Measurements from ENCODE around the gene TEX11. TPM values are rescaled to one million over a fixed set of nuclear protein-coding genes. Genes with fewer than 3 reads are reported as not detected.

TEX11 gene
- total and polyA plus RNA-seq, 2 of the 13 experiments (the other 11 are each of a cell fraction or from before 2014, with no cell fraction given): not detected

DNA sequence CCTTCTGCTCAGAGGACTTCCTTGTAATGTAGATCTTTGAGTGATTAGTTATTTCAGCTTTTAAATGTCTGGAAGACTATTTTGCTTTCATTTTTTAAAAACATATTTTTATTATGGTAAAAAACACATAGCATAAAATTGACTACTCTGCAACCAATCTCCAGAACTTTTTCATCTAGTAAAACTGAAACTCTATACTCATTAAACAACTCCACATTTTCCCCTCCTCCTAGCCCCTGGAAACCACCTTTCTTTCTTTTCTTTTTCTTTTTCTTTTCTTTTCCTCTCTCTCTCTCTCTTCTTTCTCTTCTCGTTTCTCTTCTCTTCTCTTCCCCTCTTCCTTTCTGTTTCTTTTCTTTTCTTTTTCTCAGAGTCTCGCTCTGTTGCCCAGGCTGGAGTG lies 233.2 kb downstream of the TEX11 start:
- ATAC-seq: no peak
- ChIA-PET CTCF (ENCODE audit: low intra/inter-chr PET ratio, low total read pairs) (no interaction called here), POLR2A (no interaction called here)
- no peaks in the 10 kb centered on the region for H4K20me1 ChIP-seq (ENCODE audit: insufficient read depth, low read length)
- 0% methylated on average over 2 of the region's 2 CpGs for WGBS (ENCODE audit: low lambda C conversion rate)
- DNase-seq (ENCODE audit: low spot score): no peak
- H3K27ac ChIP-seq (ENCODE audit: extremely low read length, insufficient read depth, low read length): no peak overlapping the region
- no peak overlapping the region for H3K4me3 ChIP-seq (replicated peaks in 1 of 3; ENCODE audit: insufficient read depth in 1 of 3, low read depth in 2 of 3, low read length in 3 of 3)
- in situ Hi-C loops (cut with HindIII; ENCODE audit: extremely low pct_ligation_motif_present, low pct_unique_long_range_greater_than_20kb) (no loop called here), intact Hi-C loops (cut with micrococcal nuclease; ENCODE audit: unreplicated experiment) (no loop called here)
- H2AFZ ChIP-seq (ENCODE audit: low read length): no peak overlapping the region
- H3K4me2 ChIP-seq (ENCODE audit: low read depth, low read length): no peak overlapping the region
- no peak overlapping the region for H3K9ac ChIP-seq (ENCODE audit: insufficient read depth, low read depth, low read length)
- no peaks in the 10 kb centered on the region for H3K9me3 ChIP-seq (ENCODE audit: low read length)
- no TSS peak for BruUV-seq (replicated peaks)
- no peaks in the 10 kb centered on the region for H3K79me2 ChIP-seq (ENCODE audit: insufficient read depth, low read length)
- FAIRE-seq: no peak
- no peaks in the 10 kb centered on the region for H3K27me3 ChIP-seq (ENCODE audit: control insufficient read depth in 1 of 2, insufficient read depth in 2 of 2, low read length in 2 of 2)
- H3K36me3 ChIP-seq (replicated peaks in 1 of 2; ENCODE audit: control insufficient read depth in 1 of 2, insufficient read depth in 2 of 2, low read length in 2 of 2): no peaks in the 10 kb centered on the region
- H3K4me1 ChIP-seq (ENCODE audit: insufficient read depth, low read length): no peaks in the 10 kb centered on the region
- TF ChIP-seq CBFB (CRISPR knock-in tag; IDR thresholded peaks at IDR 0.05) (no peak), FOXO1 (CRISPR knock-in tag; IDR thresholded peaks at IDR 0.05) (no peak), NCOA5 (CRISPR knock-in tag; IDR thresholded peaks at IDR 0.05) (no peak), ZMAT3 (CRISPR knock-in tag; conservative IDR thresholded peaks at IDR 0.05) (no peak), KDM6A (CRISPR knock-in tag; IDR thresholded peaks at IDR 0.05; ENCODE audit: low read depth) (no peak), ZNF720 (CRISPR knock-in tag; IDR thresholded peaks at IDR 0.05) (no peak), ZNF780A (CRISPR knock-in tag; IDR thresholded peaks at IDR 0.05) (no peak), ZNF790 (CRISPR knock-in tag; IDR thresholded peaks at IDR 0.05; ENCODE audit: borderline replicate concordance) (no peak), EZH2 (conservative IDR thresholded peaks at IDR 0.05; ENCODE audit: low read depth, low read length) (no peak), TBX2 (CRISPR knock-in tag; IDR thresholded peaks at IDR 0.05; ENCODE audit: borderline replicate concordance) (no peak)
- TF ChIP-seq, protein P1, sequence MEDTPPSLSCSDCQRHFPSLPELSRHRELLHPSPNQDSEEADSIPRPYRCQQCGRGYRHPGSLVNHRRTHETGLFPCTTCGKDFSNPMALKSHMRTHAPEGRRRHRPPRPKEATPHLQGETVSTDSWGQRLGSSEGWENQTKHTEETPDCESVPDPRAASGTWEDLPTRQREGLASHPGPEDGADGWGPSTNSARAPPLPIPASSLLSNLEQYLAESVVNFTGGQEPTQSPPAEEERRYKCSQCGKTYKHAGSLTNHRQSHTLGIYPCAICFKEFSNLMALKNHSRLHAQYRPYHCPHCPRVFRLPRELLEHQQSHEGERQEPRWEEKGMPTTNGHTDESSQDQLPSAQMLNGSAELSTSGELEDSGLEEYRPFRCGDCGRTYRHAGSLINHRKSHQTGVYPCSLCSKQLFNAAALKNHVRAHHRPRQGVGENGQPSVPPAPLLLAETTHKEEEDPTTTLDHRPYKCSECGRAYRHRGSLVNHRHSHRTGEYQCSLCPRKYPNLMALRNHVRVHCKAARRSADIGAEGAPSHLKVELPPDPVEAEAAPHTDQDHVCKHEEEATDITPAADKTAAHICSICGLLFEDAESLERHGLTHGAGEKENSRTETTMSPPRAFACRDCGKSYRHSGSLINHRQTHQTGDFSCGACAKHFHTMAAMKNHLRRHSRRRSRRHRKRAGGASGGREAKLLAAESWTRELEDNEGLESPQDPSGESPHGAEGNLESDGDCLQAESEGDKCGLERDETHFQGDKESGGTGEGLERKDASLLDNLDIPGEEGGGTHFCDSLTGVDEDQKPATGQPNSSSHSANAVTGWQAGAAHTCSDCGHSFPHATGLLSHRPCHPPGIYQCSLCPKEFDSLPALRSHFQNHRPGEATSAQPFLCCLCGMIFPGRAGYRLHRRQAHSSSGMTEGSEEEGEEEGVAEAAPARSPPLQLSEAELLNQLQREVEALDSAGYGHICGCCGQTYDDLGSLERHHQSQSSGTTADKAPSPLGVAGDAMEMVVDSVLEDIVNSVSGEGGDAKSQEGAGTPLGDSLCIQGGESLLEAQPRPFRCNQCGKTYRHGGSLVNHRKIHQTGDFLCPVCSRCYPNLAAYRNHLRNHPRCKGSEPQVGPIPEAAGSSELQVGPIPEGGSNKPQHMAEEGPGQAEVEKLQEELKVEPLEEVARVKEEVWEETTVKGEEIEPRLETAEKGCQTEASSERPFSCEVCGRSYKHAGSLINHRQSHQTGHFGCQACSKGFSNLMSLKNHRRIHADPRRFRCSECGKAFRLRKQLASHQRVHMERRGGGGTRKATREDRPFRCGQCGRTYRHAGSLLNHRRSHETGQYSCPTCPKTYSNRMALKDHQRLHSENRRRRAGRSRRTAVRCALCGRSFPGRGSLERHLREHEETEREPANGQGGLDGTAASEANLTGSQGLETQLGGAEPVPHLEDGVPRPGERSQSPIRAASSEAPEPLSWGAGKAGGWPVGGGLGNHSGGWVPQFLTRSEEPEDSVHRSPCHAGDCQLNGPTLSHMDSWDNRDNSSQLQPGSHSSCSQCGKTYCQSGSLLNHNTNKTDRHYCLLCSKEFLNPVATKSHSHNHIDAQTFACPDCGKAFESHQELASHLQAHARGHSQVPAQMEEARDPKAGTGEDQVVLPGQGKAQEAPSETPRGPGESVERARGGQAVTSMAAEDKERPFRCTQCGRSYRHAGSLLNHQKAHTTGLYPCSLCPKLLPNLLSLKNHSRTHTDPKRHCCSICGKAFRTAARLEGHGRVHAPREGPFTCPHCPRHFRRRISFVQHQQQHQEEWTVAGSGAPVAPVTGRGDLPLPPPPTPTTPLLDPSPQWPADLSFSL (CRISPR knock-in tag; IDR thresholded peaks at IDR 0.05): no peak
- TF ChIP-seq, protein P2, sequence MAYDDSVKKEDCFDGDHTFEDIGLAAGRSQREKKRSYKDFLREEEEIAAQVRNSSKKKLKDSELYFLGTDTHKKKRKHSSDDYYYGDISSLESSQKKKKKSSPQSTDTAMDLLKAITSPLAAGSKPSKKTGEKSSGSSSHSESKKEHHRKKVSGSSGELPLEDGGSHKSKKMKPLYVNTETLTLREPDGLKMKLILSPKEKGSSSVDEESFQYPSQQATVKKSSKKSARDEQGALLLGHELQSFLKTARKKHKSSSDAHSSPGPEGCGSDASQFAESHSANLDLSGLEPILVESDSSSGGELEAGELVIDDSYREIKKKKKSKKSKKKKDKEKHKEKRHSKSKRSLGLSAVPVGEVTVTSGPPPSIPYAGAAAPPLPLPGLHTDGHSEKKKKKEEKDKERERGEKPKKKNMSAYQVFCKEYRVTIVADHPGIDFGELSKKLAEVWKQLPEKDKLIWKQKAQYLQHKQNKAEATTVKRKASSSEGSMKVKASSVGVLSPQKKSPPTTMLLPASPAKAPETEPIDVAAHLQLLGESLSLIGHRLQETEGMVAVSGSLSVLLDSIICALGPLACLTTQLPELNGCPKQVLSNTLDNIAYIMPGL (CRISPR knock-in tag; IDR thresholded peaks at IDR 0.05; ENCODE audit: borderline replicate concordance in 1 of 2, low read depth in 1 of 2): no peak
- TF ChIP-seq, protein P3, sequence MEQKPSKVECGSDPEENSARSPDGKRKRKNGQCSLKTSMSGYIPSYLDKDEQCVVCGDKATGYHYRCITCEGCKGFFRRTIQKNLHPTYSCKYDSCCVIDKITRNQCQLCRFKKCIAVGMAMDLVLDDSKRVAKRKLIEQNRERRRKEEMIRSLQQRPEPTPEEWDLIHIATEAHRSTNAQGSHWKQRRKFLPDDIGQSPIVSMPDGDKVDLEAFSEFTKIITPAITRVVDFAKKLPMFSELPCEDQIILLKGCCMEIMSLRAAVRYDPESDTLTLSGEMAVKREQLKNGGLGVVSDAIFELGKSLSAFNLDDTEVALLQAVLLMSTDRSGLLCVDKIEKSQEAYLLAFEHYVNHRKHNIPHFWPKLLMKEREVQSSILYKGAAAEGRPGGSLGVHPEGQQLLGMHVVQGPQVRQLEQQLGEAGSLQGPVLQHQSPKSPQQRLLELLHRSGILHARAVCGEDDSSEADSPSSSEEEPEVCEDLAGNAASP (CRISPR knock-in tag; IDR thresholded peaks at IDR 0.05; ENCODE audit: borderline replicate concordance): no peak
